Spleen (tissue), 7 donors: ENCODE data around the gene ZNF578.

Source experiments
- CTCF ChIP-seq, 11 experiments: fragments of 200-600 bp in 7 of 11; fragments of 450-650 bp in 4 of 11; sonication (generic) in 4 of 11; IDR thresholded peaks in 8 of 11; conservative IDR thresholded peaks in 3 of 11; 1 replicate in 7 of 11; 2 replicates in 4 of 11; pipeline versions ENCODE4 v1.4.0 to v1.8.0; 2016 to 2021; ENCODE audit warnings: antibody characterized with exemption in 11 of 11, inconsistent platforms in 4 of 11, mild to moderate bottlenecking in 1 of 11
- POLR2A ChIP-seq, 3 donors: fragments of 450-650 bp; IDR thresholded peaks; one replicate each; pipeline ENCODE4 v1.5.1; 2017; ENCODE audit warnings: antibody characterized with exemption in 3 of 3, mild to moderate bottlenecking in 1 of 3
- POLR2AphosphoS5 ChIP-seq, 3 donors: sonication (generic); formaldehyde crosslinking; IDR thresholded peaks; one replicate each; pipeline ENCODE4 v1.5.1; 2017; ENCODE audit warnings: antibody characterized with exemption in 3 of 3
- donor health status: DM: no; HTN: no; CAD: no; lungs with moderate emphysema.
- donor health status: DM: no; HTN: no; CAD: no.
- donor health status: DM: no; HTN: no; CAD: no.

- TF ChIP-seq POLR2AphosphoS5 (IDR thresholded peaks at IDR 0.05) = no peak
- TF ChIP-seq CTCF (IDR thresholded peaks at IDR 0.05 in 8 of 11, conservative IDR thresholded peaks at IDR 0.05 in 3 of 11) = no peak
- no peak for TF ChIP-seq POLR2A (IDR thresholded peaks at IDR 0.05)
These were observed 45.2 kb downstream of the ZNF578 start for GRCh38 chr19:52498571-52498970.
